Measurements from ENCODE around the gene STK40.

The STK40 gene

DNA sequence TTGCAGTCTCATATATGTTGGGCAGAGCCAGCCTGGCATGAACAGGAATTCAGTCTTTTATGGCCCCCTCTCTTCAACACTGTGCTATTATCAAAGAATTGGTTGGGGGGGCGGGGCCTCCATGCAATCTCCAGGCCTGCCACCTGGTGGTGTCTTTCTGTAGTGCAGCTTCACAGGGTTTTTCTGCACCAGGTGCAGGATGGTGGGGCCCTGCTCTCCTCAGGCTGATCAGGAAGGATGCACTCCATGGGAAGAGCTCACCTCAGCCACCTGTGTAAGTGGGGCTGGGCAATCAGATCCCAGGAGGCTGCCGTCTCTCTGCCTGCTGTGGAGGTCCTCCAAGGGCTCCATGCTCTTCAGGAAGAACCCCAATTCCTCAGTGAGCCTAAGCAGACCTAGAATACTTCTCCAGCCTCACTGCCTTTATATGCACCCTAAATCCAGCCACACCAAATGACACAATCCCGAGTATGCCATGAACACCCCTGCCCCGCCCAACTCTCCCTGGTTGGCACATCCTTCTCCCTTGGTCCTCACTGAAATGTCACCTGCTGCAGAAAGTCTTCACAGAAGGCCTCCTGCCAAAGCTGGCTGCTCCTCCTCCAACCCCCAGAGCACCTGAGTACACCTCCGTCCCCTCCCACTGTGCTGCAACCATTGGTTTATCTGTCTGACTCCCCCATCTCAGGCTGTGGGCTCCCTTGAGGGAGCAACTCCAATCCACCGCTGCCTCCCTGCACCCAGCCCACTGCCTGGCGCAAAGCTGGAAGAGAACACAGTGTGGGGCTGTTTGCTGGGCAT, 16.5 kb downstream of the STK40 start:
- peak; percentile 83 for DNase-seq

DNA sequence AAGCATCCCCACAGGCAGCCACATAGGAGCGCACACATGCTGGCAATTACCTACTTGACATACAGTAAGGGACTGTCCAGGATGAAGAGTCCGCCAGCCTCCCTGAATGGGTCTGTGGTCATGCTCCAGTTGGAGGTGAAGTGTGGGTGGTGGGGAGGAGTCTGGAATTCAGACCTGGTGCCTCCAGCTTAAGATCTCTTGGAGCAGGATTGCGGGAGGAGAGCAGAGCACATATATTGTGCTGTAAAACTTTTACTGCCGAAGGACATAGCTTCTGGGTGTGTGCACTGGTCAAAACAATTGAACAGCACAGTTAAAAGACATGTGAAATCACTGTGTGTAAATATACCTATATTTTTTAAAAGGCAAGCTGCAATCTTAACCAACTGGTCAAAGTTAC, 17.9 kb downstream of the STK40 start:
- no peak for DNase-seq

DNA sequence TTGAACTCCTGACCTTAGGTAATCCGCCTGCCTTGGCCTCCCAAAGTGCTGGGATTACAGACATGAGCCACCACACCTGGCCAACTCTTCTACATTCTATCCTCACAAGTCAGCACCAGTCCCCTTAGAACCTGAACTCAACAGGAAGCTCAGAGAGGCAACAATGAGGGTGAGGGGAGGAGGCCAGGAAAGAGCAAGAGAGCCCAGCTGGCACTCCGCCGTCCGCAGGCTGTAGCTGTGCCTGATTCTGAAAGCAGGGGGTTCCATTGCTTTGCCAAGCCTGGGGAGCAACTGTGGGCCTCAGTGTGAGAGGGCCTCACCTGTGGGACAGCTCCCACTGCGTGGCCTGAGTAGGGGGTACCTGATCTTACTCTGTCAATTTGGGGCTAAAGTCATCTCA, 18.7 kb downstream of the STK40 start:
- no peak for DNase-seq

DNA sequence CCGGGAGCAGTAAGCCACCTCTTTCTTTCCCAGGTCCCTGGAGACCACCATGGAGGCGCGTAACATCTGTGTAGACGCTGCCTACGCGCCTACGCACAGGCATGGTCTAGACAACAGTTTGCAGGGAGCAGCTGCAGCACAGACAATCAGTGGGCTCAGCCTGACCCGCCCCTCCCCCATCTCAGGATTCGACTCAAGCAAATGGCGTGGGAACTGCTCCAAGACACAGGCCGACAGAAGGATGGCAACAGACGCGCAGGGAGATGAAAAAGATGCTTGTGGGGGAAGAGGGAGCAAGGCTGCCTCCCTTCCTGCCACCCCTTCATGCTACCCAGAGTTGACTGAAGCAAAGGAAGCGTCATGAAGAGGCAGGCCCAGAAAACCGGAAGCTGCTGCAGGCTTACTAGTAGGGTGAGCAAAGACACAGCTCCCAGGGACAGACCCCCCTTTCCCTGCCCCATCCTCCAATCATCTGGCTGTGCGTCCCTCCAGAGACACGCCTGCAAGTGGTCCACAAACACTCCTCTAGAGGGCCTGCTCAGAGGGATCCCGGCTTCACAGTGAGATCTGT, 19.5 kb downstream of the STK40 start:
- peak; percentile 75 for DNase-seq

DNA sequence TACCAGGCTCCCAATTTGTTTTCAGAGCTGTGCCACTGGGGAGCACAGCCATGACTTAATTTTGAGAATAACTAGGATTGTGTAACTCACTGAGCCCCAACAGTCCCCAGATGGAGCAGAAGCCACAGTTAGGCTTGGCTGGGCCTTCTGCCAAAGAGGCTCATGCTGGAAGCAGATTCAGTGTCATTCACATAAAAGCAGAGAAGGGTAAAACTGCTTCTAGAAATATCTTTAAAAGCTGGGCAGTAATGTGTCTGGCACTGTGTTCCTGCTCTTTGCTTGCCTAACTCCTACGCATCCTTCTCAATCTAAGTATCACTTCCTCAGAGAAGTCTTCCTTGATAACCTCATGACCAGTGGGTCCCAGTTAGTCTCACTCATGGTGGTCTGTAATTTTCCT, 20.3 kb downstream of the STK40 start:
- DNase-seq = no peak

DNA sequence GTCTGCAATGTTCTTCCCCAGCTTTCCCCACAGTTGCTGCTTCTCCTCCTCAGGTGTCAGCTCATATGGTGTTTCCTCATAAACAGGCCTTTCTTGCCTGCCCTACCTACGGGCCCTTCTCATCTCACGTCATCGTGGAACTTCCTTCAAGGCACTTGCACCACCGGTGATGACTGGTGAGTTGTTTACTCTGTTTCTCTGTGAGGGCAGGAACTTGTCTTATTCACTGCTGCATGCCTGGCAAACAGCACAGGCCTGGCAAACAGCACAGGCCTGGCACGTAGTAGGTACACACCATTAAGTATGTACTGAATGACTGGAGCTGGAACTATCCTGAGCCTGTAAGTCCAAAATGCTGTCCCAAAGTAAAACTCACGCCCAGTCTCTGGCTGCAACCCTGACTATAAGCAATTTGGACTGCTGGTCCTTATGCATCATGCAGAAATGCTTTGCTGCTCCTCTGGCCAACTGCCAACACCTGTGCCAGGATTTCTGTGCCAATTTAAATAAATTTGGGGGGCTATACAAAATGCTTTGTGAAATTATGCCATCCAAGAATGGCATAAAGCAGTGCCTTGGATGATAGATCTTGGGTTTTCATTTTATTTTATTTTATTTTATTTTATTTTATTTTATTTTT, 25.7 kb downstream of the STK40 start:
- no peak for DNase-seq

DNA sequence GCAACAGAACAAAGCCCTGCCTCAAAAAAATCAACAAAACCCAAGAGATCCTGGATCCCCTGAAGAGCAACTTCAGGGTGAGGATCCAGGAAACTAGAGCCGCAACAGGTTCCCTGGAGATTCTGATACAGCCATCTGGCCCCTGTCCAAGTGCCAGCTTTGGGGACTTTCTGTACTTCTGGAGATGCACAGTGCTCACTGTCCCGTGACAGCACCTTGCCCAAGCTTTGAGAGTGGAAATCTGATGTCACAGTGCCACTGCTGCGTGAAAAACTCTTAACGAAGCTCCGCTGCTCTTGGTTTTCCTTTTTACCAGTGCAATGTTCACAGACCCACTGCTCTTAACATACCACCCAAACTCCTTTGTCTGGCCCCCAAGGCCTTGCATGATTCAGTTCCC, 26.3 kb downstream of the STK40 start:
- DNase-seq = no peak

DNA sequence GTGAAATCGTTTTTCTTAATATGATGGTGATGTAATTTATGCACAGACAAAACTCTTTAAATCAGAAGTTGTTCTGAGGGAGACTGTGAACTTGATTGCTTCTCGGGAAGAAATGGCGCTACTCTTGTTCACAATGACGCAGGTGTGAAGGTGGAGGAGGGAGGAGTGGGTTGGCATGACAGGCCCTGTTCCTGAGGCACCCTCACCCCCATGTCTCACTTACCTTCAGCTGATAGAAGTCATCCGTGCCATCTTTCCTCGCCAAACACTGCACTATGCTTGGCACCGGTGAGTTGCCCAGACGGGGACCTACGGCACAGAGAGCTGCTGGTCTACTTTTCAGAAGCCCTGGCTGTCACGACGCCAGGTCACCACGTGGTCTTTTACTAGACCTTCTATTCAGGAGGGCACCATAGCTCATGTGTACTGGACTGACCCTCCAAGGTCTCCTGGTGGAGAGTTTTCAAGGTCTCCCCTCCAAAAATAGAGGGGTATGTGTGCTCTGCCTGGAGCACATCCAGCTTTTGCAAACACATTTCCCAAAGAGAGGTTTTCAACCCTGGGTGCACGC, 27.1 kb downstream of the STK40 start:
- DNase-seq = no peak

DNA sequence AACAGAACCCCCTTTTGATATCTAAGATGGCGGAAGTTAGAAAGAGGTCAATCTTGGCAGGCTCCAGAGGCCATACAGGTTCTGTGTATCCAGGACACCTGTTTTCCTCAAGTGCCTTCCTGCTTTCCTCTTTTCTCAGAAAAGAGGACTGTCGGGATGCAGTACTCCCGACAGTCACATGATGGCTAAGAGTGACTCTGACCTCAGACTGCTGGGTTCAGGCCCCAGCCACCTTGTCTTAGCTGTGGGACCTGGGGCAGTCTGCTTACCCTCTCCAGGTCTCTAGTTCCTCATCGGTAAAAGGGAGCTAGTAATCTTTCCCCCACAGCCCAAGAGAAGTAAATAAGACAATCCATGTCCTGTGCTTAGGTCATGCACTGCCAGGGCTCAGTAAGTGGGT, 29.9 kb downstream of the STK40 start:
- DNase-seq = no peak

DNA sequence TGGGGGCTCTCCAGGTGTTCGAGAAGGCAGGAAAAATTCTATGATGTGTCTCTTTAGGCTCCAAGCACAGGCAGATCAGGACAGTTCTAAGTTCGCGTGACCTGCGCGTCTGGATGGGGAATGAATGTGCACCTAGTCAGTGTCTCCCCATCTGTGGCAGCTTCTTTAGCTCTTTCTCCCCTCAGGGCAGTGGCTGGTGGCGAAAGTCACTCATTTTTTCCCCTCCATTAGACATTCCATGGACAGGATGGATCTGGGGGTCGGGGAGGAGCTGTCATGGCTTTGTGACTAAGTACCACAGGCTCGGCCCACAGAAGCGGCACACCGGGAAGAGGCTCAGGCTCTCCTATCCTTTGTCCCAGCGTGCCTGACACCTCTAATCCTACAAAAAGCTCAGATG, 31.2 kb downstream of the STK40 start:
- DNase-seq = no peak

DNA sequence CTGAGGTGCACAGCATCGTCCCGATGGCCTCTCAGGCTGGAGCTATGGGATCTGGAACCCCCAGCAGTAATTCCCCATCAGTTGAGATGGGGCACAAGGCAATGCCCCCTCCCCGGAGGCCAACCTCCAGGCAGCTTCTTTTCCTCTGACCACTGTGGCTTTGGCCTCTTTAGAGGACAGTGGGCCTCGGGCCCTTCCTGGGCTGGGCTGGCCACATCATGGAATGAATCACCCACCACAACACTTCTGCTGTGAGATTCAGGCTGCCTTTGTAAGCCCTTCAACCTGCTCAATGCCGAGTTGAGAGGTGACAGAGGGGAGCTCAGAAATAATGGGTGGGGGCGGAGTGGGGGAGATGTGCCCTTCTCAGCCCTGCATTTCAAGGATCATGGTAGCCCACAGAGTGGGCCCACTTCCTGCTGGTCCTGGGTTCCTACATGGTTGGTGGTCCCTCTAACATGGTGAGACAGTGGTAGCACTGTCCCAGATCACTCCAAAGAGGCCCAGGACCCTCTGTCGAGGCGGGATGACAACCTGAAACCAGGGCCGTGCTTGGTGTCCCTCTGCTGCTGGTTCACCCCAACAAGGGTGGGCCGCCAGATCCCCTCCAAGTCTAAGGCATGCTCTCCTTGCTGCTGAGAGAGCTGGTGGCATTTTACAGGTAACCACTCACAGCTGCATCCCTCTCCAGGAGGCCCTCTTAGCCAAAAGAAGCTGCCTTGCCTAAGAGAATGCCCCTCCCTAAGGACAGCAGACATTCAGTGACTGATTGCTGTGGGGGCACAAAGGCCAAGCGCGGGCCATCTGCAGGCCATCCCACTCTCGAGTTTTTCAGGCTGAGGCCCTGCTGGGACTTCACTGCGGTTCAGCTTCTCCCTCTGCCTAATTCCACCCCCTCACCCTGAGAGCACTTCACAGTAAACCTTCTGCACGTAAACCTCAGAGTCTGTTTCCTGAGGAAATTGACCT, 32.5 kb downstream of the STK40 start:
- no peak for DNase-seq

DNA sequence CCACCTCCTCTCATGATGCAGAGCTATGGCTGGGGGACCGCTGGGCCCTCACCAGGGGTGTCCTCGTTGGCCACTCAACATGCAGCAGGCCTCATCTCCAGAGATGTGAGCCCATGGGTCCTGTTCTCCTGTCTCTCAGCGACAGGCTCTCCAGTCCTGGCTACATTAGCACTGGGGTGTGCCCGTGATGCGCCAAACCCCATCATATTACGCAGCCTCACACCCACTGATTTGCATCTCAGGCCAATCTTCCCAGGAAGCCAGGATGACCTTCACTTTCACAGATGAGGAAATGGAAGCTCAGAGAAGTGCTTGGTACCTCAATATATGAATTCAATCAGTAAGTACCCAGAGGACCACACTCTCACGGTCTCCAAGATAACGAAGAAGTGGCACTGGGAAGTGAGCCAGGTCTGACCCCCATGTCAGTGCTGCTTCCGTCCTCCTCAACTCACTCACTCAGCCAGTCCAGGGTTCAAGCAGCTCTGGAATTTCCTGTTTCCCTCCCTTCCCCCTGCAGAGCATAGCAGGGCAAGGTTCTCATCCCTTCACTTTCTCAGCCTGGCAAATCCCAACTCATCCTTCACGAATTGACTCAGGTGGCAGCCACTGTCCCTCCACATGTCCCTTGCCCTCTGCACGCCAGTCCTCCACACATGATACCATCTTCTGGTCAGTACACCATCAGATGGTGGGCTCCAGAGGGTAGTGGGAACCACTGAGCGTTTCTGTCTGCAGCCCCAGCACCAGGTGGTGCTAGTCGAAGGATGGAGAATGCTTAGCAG, 33.4 kb downstream of the STK40 start:
- DNase-seq = no peak

DNA sequence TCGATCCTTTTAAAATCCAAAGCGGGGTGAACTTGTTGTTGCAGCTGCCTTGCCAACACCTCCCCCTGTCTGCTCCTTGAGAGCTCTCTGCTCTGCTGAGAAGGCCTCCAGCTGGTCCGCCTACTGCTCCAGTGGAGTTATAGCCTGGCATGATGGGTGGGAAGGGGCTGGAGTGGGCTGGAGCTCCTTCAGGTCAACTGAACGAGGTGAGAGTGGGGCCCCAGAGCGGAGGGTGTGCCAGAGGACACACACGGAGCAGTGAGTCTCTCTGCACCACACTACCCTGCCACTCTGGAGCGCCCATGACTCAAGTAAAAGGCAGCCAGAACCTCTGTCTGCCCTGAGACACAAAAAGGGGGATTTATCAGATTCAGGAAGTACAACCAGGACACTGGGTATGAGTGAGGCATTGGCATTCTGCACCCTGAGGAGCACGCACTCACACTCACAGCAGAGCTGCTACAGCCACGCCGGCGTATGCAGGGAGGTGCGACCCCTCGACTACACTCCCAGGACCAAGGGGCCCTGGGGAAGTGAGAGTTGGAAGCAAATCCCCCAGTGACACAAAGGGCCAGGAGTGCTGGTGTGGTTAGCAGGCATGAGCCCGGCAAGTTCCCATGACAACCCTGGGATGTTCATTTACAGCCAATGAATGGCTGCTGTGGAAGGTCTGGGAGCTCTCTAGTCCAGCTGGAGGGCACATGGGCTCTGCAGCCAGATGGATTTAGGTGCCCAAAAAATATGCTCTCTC, 34.3 kb downstream of the STK40 start:
- peak; percentile 55 for DNase-seq

DNA sequence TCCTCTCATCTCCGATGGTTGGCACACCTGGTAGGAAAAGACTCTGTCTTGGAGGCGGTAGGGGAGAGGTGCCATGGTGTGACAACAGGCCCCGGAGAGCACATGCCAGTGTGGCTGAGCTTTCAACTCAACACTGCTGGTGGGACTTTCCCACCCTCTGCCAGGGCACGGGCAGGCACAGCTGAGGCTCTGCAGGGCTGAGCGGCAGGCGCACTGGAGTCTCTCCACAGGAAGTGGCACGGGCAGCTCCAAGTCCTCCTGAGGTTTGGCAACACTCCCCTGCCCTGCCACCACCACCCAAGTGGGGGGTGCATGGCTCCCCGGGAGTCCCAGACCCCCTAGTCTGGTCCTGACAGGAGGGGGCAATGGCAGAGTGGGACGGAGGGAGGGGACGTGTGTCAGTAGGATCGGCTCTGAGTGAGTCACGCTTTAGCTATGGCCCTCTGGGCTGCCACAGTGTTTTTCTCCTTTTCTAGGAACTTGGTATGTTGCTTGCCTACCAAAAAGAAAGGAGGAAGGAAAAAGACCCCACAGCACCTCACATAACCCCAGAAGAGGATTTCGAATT, 35.0 kb downstream of the STK40 start:
- DNase-seq = peak; percentile 63

DNA sequence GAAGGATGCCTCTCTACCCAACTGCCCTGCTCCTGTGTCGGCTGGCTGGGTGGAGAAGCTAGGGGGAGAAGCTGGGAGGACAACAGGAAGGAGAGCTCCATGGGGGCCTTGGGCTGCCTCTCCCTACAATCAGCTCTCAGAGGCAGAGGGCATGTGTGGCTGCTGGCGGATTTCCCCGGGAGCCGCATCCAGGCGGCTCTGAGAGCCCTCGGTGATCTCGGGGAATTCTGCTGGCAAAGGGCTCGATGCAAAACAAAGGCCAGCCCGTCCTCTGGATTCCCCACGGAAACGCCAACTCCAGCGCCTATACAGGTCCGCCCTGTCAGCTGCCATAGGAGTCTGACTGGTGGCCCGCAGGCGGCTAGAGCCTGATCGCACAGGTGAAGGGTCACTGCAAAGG, 35.9 kb downstream of the STK40 start:
- no peak for DNase-seq

DNA sequence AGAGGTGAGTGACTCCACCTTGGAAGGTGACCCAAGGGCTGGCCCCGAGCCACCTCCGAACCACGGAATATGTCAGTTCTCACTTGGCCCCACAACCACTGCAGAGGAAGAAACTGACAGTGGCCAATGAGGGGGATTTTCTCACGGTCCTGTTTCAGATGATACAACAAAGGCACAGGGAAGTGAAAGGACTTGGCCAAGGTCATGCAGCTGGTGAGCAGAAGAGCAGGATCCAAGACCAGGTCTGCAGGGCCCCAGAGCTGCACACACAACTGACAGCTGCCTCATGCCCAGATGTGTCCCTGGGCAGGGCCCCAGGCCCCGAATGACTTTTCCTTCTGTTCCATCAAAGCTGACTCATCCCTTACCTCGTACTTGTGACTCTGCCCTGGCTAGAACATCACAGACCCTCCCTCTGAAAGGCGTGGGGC, 36.5 kb downstream of the STK40 start:
- DNase-seq = no peak

DNA sequence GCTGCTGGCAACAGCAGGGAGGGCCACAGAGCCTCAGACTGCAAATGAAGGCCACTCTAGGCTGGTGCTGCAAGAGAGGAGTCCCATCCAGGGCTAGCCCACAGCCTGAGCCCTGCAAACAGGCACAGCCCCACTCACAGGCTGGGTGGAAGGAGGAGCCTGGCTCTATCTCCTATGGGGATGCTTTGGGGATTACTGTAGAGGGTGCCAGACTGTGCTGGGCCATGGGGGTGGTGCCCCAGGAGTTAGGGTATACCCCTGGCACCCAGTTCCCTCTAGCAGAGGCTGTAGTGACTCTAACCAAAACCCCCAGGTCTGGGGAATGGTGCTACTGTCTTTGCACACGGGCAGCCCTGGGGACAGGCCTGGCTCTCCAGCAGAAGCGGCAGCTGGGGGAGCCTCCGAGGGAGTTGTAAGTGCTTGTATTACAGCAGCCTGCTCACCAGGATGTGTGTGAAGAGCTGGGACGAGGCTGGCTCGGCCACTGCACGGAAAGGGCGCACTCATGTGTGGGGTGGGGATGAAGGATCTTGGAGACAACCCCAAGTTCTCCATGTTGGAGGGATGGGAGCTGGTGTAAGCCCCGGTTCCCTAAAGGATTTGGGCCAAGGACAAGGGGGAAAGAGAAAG, 38.9 kb downstream of the STK40 start:
- no peak for DNase-seq

DNA sequence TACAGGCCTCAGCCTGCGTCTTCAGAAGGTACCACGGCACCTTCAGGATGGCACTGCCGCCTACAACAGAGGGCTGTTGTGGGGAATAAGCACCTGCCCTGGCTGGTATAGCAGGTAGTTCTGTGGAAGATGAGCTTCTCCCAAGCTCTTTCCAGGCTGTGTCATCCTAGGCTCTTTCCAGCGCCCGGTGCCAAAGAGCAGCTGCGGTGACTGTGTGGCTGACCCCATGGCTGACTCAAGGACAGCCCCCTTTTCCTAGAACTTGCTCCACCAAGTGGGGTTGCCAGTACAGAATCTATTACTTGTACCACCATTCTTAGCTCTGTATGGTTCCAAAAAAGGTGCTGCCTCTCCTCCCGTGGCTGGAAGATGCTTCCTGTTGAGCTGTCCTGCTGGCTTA, 40.4 kb downstream of the STK40 start:
- DNase-seq = no peak

DNA sequence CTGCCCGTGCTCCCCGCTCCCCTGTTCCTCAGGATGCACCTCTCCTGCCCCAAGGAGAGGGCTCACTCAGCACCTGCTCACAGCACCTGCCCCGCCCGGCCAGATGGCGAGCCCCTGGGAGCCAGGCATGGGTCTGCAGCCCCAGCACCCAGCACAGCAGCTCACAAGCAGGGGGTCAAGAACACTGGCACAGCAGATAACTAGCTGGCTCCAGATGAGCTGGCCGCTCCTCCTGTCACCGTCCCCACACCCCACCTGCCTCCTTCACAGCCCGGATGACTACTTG, 41.4 kb downstream of the STK40 start:
- no peak for DNase-seq

DNA sequence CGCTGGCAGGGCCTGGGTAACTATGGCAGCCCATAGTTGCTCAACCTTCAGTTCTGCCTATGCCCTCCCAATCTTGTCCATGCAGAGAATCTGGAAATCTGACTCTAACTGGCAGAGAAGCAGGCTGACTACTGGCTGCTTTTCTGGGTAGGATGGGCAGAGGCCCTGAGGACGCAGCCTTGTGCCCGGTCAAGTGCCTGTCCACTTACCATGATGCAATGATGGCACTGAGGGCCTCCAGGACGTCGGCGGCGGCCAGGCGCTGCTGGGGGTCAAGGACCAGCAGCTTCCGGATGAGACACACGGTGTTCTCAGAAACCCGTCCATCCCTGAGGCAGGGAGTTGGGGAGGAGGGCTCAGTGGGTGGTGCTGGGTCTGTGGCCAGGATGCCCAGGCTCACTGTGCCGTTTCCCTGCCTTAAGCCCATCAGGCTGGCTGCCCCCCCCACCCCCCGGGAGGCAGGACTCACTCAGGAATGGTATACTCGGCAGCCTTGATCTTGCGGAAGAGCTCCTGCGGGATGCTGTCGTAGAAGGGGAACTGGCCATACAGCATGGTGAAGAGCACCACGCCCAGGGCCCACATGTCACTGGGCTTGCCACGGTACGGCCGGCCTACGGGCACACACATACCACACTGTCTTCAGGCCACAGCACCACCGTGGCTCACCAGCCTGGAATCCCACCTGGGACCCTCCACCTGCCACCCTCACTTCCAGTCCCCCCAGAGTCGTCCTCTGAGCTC, 41.9 kb downstream of the STK40 start:
- DNase-seq = no peak
